ENCODE results near the gene LSP1.

Gene LSP1

DNA sequence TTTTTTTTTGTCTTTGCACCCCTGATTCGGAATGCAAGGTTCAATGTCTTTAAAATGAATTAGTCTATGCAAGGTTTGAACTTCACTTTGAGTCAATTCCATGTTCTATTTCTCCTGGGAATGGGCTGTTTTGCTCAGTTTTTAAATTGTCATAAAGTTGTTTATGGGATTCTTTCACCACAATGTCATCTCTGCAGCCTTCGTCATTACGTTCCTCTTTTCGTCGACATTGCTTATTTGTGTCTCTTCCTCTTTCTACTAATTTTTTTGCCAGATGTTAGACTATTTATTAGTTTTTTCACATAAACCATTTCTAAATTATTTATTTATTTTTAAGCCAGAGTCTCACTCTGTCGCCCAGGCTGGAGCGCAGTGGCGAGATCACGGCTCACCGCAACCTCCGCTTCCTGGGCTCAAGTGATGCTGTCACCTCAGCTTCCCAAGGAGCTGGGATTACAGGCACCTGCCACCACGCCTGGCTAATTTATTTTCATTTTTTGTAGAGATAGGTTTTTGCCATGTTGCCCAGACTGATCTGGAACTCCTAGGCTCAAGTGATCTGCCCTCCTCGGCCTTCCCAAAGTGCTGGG lies 59.5 kb downstream of the LSP1 start:
- TF ChIP-seq CREB1 (IDR thresholded peaks at IDR 0.05; ENCODE audit: low read depth) (no peak), TEAD4 (IDR thresholded peaks at IDR 0.05) (no peak), ZBTB7A (IDR thresholded peaks at IDR 0.05; ENCODE audit: low read depth) (no peak), NFIC (IDR thresholded peaks at IDR 0.05) (no peak), EP300 (IDR thresholded peaks at IDR 0.05; ENCODE audit: borderline replicate concordance) (no peak), FOXM1 (IDR thresholded peaks at IDR 0.05; ENCODE audit: borderline replicate concordance, low read depth) (no peak), TAF1 (IDR thresholded peaks at IDR 0.05; ENCODE audit: low read depth) (no peak), RAD21 (IDR thresholded peaks at IDR 0.05; ENCODE audit: low read depth) (no peak), CEBPB (IDR thresholded peaks at IDR 0.05) (no peak), YY1 (IDR thresholded peaks at IDR 0.05; ENCODE audit: low read depth) (no peak), EGR1 (IDR thresholded peaks at IDR 0.05) (no peak)
- TF ChIP-seq, protein P1, sequence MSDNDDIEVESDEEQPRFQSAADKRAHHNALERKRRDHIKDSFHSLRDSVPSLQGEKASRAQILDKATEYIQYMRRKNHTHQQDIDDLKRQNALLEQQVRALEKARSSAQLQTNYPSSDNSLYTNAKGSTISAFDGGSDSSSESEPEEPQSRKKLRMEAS (IDR thresholded peaks at IDR 0.05) = no peak
- TF ChIP-seq, protein P2, sequence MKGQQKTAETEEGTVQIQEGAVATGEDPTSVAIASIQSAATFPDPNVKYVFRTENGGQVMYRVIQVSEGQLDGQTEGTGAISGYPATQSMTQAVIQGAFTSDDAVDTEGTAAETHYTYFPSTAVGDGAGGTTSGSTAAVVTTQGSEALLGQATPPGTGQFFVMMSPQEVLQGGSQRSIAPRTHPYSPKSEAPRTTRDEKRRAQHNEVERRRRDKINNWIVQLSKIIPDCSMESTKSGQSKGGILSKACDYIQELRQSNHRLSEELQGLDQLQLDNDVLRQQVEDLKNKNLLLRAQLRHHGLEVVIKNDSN (IDR thresholded peaks at IDR 0.05) = no peak
- TF ChIP-seq, protein P3, sequence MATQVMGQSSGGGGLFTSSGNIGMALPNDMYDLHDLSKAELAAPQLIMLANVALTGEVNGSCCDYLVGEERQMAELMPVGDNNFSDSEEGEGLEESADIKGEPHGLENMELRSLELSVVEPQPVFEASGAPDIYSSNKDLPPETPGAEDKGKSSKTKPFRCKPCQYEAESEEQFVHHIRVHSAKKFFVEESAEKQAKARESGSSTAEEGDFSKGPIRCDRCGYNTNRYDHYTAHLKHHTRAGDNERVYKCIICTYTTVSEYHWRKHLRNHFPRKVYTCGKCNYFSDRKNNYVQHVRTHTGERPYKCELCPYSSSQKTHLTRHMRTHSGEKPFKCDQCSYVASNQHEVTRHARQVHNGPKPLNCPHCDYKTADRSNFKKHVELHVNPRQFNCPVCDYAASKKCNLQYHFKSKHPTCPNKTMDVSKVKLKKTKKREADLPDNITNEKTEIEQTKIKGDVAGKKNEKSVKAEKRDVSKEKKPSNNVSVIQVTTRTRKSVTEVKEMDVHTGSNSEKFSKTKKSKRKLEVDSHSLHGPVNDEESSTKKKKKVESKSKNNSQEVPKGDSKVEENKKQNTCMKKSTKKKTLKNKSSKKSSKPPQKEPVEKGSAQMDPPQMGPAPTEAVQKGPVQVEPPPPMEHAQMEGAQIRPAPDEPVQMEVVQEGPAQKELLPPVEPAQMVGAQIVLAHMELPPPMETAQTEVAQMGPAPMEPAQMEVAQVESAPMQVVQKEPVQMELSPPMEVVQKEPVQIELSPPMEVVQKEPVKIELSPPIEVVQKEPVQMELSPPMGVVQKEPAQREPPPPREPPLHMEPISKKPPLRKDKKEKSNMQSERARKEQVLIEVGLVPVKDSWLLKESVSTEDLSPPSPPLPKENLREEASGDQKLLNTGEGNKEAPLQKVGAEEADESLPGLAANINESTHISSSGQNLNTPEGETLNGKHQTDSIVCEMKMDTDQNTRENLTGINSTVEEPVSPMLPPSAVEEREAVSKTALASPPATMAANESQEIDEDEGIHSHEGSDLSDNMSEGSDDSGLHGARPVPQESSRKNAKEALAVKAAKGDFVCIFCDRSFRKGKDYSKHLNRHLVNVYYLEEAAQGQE (IDR thresholded peaks at IDR 0.05; ENCODE audit: low read depth) = no peak

DNA sequence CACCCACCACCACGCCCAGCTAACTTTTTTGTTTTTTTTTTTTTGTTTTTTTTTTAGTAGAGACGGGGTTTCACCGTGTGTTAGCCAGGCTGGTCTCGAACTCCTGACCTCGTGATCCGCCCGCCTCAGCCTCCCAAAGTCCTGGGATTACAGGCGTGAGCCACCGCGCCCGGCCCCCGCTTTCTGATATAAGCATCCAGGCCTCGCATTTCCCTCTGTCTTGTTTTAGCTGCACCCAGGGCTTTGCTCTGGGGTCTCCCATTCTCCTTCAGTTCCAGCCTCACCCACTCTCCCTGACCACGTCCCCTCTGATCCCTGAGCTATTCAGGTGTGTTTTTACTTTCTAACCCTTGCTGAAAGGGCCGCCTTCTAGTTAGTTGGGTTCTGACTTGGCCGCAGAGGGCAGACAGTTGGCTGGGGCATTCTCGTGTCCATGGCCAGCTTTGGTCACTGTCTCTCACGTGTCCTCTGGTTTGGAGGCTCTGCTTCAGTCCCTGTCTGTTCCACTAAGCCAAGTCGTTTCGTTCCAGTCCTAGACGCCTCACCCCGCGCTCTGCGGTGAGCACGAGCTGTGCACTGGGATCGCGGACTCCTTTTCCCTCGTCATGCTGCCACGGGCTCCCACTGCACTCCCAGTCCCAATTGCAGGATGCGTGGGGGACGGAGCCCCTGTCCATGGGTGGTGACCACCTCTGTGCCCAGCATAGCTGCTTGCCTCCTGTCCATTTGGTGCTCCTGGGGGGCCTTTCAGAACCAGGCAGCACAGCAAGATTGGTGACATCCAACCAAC lies 60.6 kb downstream of the LSP1 start:
- TF ChIP-seq CREB1 (IDR thresholded peaks at IDR 0.05; ENCODE audit: low read depth) (no peak), CEBPB (IDR thresholded peaks at IDR 0.05) (no peak), ZBTB7A (IDR thresholded peaks at IDR 0.05; ENCODE audit: low read depth) (no peak)
- TF ChIP-seq, protein P2 (IDR thresholded peaks at IDR 0.05) = no peak

DNA sequence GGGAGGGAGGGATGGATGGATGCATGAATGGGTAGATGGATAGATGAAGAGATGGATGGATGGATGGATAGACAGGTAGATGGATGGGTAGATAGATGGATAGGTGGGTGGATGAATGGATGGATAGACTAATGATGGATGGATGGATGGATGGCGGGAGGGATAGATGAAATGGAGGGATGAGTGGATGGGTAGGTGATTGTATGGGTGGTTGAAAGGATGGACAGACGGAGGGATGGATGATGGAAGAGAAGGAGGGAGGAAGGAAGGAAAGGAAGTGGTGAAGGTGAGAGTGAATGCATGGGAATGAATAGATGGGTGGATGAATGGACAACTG lies 62.9 kb downstream of the LSP1 start:
- TF ChIP-seq FOXM1 (IDR thresholded peaks at IDR 0.05; ENCODE audit: borderline replicate concordance, low read depth) (no peak), RAD21 (IDR thresholded peaks at IDR 0.05; ENCODE audit: low read depth) (no peak), EP300 (IDR thresholded peaks at IDR 0.05; ENCODE audit: borderline replicate concordance) (no peak), NFIC (IDR thresholded peaks at IDR 0.05) (no peak), TCF12 (IDR thresholded peaks at IDR 0.05; ENCODE audit: low read depth) (no peak), CREB1 (IDR thresholded peaks at IDR 0.05; ENCODE audit: low read depth) (no peak), TAF1 (IDR thresholded peaks at IDR 0.05; ENCODE audit: low read depth) (no peak), ZBTB7A (IDR thresholded peaks at IDR 0.05; ENCODE audit: low read depth) (no peak), TEAD4 (IDR thresholded peaks at IDR 0.05) (no peak)
- TF ChIP-seq, protein P3 (IDR thresholded peaks at IDR 0.05; ENCODE audit: low read depth) = no peak
- TF ChIP-seq, protein P2 (IDR thresholded peaks at IDR 0.05) = no peak
- TF ChIP-seq, protein P1 (IDR thresholded peaks at IDR 0.05) = no peak

DNA sequence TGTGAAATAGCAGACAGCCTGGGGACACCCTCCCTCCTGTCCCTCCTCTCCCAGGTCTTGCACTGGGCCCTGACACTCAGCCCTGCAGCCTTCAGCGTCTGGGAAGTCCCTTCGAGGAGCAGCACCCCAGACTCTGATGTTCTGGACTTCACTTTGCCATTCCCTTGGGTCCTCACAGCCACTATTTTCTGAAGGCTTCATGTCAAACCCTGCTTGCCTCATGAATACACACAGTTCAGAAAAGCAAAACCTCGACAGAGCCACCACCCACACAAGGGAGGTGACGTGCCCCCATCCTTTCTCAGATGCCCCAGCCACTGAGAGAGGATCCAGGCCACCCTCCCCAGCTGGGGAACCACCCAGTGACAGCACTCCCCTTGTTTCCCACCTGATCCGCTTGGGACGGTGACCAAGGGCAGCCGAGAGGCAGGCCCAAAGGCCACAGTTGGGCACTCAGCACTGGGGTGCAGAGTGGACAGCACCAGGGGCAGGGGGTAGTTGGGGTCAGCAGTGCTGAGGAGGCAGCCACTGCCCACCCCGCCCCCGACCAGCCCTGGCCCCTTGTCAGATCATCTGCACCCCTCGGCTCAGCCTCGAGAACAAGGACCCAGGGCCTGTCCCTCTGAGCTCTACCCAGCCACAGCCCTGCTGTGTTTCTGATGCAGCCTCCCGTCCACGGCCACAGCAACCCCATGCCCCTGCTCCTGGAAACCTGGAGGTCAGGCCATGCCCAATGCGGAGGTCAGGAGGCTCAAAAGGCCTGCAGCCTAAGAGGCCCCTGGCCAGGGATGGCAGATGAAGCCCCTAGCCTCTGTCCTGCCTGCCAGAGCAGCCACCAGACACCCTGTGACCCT lies 63.5 kb downstream of the LSP1 start:
- TF ChIP-seq CEBPB (IDR thresholded peaks at IDR 0.05) (no peak), TAF1 (IDR thresholded peaks at IDR 0.05; ENCODE audit: low read depth) (no peak), NFIC (IDR thresholded peaks at IDR 0.05) (no peak), ZBTB7A (IDR thresholded peaks at IDR 0.05; ENCODE audit: low read depth) (no peak), TCF12 (IDR thresholded peaks at IDR 0.05; ENCODE audit: low read depth) (no peak), EP300 (IDR thresholded peaks at IDR 0.05; ENCODE audit: borderline replicate concordance) (no peak), YY1 (IDR thresholded peaks at IDR 0.05; ENCODE audit: low read depth) (no peak), FOXM1 (IDR thresholded peaks at IDR 0.05; ENCODE audit: borderline replicate concordance, low read depth) (no peak), EGR1 (IDR thresholded peaks at IDR 0.05) (no peak), RAD21 (IDR thresholded peaks at IDR 0.05; ENCODE audit: low read depth) (no peak), CREB1 (IDR thresholded peaks at IDR 0.05; ENCODE audit: low read depth) (no peak), TEAD4 (IDR thresholded peaks at IDR 0.05) (no peak)
- TF ChIP-seq, protein P2 (IDR thresholded peaks at IDR 0.05) = no peak
- TF ChIP-seq, protein P3 (IDR thresholded peaks at IDR 0.05; ENCODE audit: low read depth) = no peak
- TF ChIP-seq, protein P1 (IDR thresholded peaks at IDR 0.05) = no peak

Data from Ishikawa (cell line).